Aortic smooth muscle cell (primary cell): ENCODE measurements around the gene ZC3H7A. TPM values are rescaled to one million over a fixed set of nuclear protein-coding genes. Genes with fewer than 3 reads are reported as not detected.

Experiments
- total RNA-seq: library from RNA; depleted of rRNA; stranded (reverse); fragments of >200 nt; gene quantifications from 2 replicates; pipeline ENCODE4 v1.2.3, GENCODE V29; 2014

The ZC3H7A gene
- total RNA-seq: 37.1 and 45.1 TPM in 2 replicates

GRCh38 chr16:11797166-11797956 is at the start of gene ZC3H7A:
TSS of gene ZC3H7A (minus strand) at chr16:11797258. CDS start at chr16:11782354, 14,904 bp downstream.

GRCh38 chr16:11742536-11743307 is 54.3 kb downstream of the ZC3H7A start, which contains the start of gene TXNDC11:
TSS of gene TXNDC11 (minus strand) at chr16:11742857. CDS start at chr16:11742730, 127 bp downstream.

Other genes with a start within 250 kb of the ZC3H7A start
- gene LITAF, start 210.3 kb downstream of the ZC3H7A start, total RNA-seq: 24.5 and 37.3 TPM in 2 replicates
- 16.2 and 24.3 TPM in 2 replicates for gene SNN, start 128.8 kb downstream of the ZC3H7A start, total RNA-seq
- 24.4 and 35.5 TPM in 2 replicates for gene TXNDC11, start 54.4 kb downstream of the ZC3H7A start, total RNA-seq
- 65.7 and 69.8 TPM in 2 replicates for gene RSL1D1, start 54.3 kb upstream of the ZC3H7A start, total RNA-seq
- gene GSPT1, start 118.7 kb upstream of the ZC3H7A start, total RNA-seq: 54.3 and 64.2 TPM in 2 replicates
- 3.7 and 6.6 TPM in 2 replicates for gene NPIPB2, start 144.8 kb upstream of the ZC3H7A start, total RNA-seq
- gene TNFRSF17, start 168.0 kb upstream of the ZC3H7A start, total RNA-seq: not detected in 2 replicates
- gene SNX29, start 179.5 kb upstream of the ZC3H7A start, total RNA-seq: 14.4 and 17.3 TPM in 2 replicates